CD4-positive, alpha-beta T cell treated with Interleukin-17A for 4 hours (primary cell): ENCODE measurements around the gene NEK9.
A peak's percentile ranks its signal among the peaks of the same experiment; 100 is the strongest.

Experiments
- DNase-seq: peaks from one replicate; pipeline ENCODE4 v3.0.0-alpha.2; 2020; ENCODE audit warnings: mixed read lengths

NEK9 gene

GRCh38 chr14:75143761-75144527 lies 17.1 kb upstream of the NEK9 start:
- DNase-seq, result no peak

- no peak for DNase-seq
These were observed 15.6 kb upstream of the NEK9 start for GRCh38 chr14:75142494-75142893.

- DNase-seq, result peak; percentile 36
These were observed 15.1 kb upstream of the NEK9 start for GRCh38 chr14:75141967-75142366.

- peak; percentile 11 for DNase-seq
These were observed 14.2 kb upstream of the NEK9 start for GRCh38 chr14:75141062-75141461.

GRCh38 chr14:75140620-75141019 lies 13.8 kb upstream of the NEK9 start:
- DNase-seq, result no peak

- no peak for DNase-seq
These were observed 12.3 kb upstream of the NEK9 start for GRCh38 chr14:75139185-75139584.

- no peak for DNase-seq
These were observed 11.6 kb upstream of the NEK9 start for GRCh38 chr14:75138492-75138891.

- no peak for DNase-seq
These were observed 7.8 kb upstream of the NEK9 start for GRCh38 chr14:75134644-75135043.

GRCh38 chr14:75133597-75133996 lies 6.7 kb upstream of the NEK9 start:
- DNase-seq, result no peak

GRCh38 chr14:75132382-75133086 lies 5.7 kb upstream of the NEK9 start:
- peak; percentile 62 for DNase-seq

GRCh38 chr14:75128596-75128990 lies 1.7 kb upstream of the NEK9 start:
- DNase-seq, result no peak

GRCh38 chr14:75127903-75128595 lies 1.2 kb upstream of the NEK9 start:
- DNase-seq, result no peak

- DNase-seq, result peak; percentile 11
These were observed 599 bp upstream of the NEK9 start for GRCh38 chr14:75127474-75127820.

GRCh38 chr14:75126121-75126544 lies 715 bp downstream of the NEK9 start:
- peak; percentile 10 for DNase-seq

- DNase-seq, result no peak
These were observed 1.2 kb downstream of the NEK9 start for GRCh38 chr14:75125617-75126016.

GRCh38 chr14:75123991-75124390 lies 2.9 kb downstream of the NEK9 start:
- peak; percentile 46 for DNase-seq

GRCh38 chr14:75121552-75121951 lies 5.3 kb downstream of the NEK9 start:
- no peak for DNase-seq

GRCh38 chr14:75120541-75121291 lies 6.1 kb downstream of the NEK9 start:
- DNase-seq, result no peak

- no peak for DNase-seq
These were observed 7.8 kb downstream of the NEK9 start for GRCh38 chr14:75119056-75119455.

GRCh38 chr14:75113932-75114539 lies 12.8 kb downstream of the NEK9 start:
- DNase-seq, result no peak

GRCh38 chr14:75109877-75110276 lies 17.0 kb downstream of the NEK9 start:
- DNase-seq, result no peak

GRCh38 chr14:75107186-75107585 lies 19.7 kb downstream of the NEK9 start:
- no peak for DNase-seq

- DNase-seq, result no peak
These were observed 25.4 kb downstream of the NEK9 start for GRCh38 chr14:75101491-75101890.
